ENCODE data around the gene CEP112.

GRCh38 chr17:65913326-65913850, 278.5 kb downstream of the CEP112 start:
- TF ChIP-seq POLR2A (conservative IDR thresholded peaks at IDR 0.05), result no peak
- no peak for TF ChIP-seq EHMT2 (IDR thresholded peaks at IDR 0.05)
- no peak for TF ChIP-seq ZHX1 (conservative IDR thresholded peaks at IDR 0.05; ENCODE audit: low read length)
- TF ChIP-seq BCL6 (CRISPR knock-in tag; IDR thresholded peaks at IDR 0.05), result no peak
- TF ChIP-seq EP300 (IDR thresholded peaks at IDR 0.05; ENCODE audit: low read length), result no peak
- no peak for TF ChIP-seq CHD2 (IDR thresholded peaks at IDR 0.05; ENCODE audit: low read depth, low read length)
- TF ChIP-seq SMC3 (conservative IDR thresholded peaks at IDR 0.05; ENCODE audit: insufficient read depth, low read depth, low read length), result no peak
- TF ChIP-seq TEAD4 (IDR thresholded peaks at IDR 0.05; ENCODE audit: low read length), result no peak
- TF ChIP-seq TEAD4 (CRISPR knock-in tag; IDR thresholded peaks at IDR 0.05; ENCODE audit: borderline replicate concordance), result no peak
